GM21515 (cell line): Measurements from ENCODE around the gene UBE2E3.
"Not testable (repeated sequence)": the region's sequence is repeated elsewhere in the genome, so short reads cannot be mapped to it uniquely, and the experiment has no call there.

Experiments used
- ATAC-seq: cut with Tn5 transposase; IDR thresholded peaks from one replicate; pipeline ENCODE4 v1.9.1; 2021; ENCODE audit not compliant: unreplicated experiment

UBE2E3 gene

GRCh38 chr2:181072486-181073235 lies 92.3 kb downstream of the UBE2E3 start:
- no peak for ATAC-seq

GRCh38 chr2:181073896-181074295 lies 93.5 kb downstream of the UBE2E3 start:
- no peak for ATAC-seq

- ATAC-seq, result no peak
Observed at GRCh38 chr2:181074457-181074856, 94.1 kb downstream of the UBE2E3 start.

- ATAC-seq, result no peak
Observed at GRCh38 chr2:181076658-181077057, 96.3 kb downstream of the UBE2E3 start.

GRCh38 chr2:181077128-181077709 lies 96.8 kb downstream of the UBE2E3 start:
- ATAC-seq, result peak; percentile 97

GRCh38 chr2:181083140-181083539 lies 102.7 kb downstream of the UBE2E3 start:
- no peak for ATAC-seq

GRCh38 chr2:181085734-181086133 lies 105.3 kb downstream of the UBE2E3 start:
- ATAC-seq, result no peak

GRCh38 chr2:181091920-181092319 lies 111.5 kb downstream of the UBE2E3 start:
- not testable (repeated sequence) for ATAC-seq

- no peak for ATAC-seq
Observed at GRCh38 chr2:181095486-181095885, 115.1 kb downstream of the UBE2E3 start.

GRCh38 chr2:181103659-181104058 lies 123.3 kb downstream of the UBE2E3 start:
- no peak for ATAC-seq

- no peak for ATAC-seq
Observed at GRCh38 chr2:181104512-181105115, 124.2 kb downstream of the UBE2E3 start.

- no peak for ATAC-seq
Observed at GRCh38 chr2:181105562-181105961, 125.2 kb downstream of the UBE2E3 start.

GRCh38 chr2:181106229-181106628 lies 125.8 kb downstream of the UBE2E3 start:
- no peak for ATAC-seq

- peak; percentile 98 for ATAC-seq
Observed at GRCh38 chr2:181106789-181107627, 126.6 kb downstream of the UBE2E3 start.

GRCh38 chr2:181107628-181107945 lies 127.2 kb downstream of the UBE2E3 start:
- ATAC-seq, result no peak

GRCh38 chr2:181111059-181111458 lies 130.7 kb downstream of the UBE2E3 start:
- ATAC-seq, result no peak

GRCh38 chr2:181112916-181113315 lies 132.5 kb downstream of the UBE2E3 start:
- no peak for ATAC-seq
